ENCODE data around the gene NTMT1.

DNA sequence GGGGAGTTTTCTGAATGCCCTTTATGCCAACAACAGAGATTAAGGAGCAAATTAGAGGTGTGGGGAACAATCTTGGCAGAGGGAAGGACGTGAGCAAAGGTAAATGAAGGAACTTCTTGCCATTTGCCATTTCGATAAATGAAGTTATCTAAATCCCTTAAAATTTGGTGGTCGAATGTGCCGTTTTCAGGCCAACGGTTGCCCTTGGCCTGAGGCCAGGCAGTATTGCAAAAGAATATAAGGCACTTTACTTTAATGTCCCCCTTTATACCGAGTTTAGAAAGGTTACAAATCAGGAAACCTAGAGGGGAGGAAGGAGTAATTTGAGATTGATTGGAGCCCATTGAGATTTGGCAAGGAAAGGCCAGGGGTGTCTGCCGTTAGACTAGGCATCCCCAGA is 31.3 kb upstream of the NTMT1 start:
- TF ChIP-seq, protein P1, sequence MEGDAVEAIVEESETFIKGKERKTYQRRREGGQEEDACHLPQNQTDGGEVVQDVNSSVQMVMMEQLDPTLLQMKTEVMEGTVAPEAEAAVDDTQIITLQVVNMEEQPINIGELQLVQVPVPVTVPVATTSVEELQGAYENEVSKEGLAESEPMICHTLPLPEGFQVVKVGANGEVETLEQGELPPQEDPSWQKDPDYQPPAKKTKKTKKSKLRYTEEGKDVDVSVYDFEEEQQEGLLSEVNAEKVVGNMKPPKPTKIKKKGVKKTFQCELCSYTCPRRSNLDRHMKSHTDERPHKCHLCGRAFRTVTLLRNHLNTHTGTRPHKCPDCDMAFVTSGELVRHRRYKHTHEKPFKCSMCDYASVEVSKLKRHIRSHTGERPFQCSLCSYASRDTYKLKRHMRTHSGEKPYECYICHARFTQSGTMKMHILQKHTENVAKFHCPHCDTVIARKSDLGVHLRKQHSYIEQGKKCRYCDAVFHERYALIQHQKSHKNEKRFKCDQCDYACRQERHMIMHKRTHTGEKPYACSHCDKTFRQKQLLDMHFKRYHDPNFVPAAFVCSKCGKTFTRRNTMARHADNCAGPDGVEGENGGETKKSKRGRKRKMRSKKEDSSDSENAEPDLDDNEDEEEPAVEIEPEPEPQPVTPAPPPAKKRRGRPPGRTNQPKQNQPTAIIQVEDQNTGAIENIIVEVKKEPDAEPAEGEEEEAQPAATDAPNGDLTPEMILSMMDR (IDR thresholded peaks at IDR 0.05; ENCODE audit: low read depth, low read length): no peak
- no peak for TF ChIP-seq EZH2phosphoT487 (IDR thresholded peaks at IDR 0.05; ENCODE audit: low read depth)
